ENCODE measurements around the gene CLDN20.

CLDN20 gene

DNA sequence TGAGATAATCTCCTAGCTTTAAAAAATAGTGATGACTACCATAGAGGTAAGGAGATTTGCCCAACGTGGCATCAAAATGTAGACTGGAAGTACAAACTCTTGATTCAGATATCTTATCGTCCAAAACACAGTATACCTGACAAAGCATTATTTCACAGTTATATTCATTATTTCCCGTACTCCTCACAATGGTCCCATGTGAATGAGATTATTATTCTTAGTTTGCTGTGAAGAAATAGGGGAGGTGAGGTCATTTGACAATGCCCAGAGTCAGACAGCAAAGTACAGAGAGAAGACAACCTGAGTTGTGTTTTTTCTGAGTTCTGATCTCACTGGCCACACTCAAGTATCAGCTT lies 51.7 kb downstream of the CLDN20 start:
- TF ChIP-seq, protein P1, sequence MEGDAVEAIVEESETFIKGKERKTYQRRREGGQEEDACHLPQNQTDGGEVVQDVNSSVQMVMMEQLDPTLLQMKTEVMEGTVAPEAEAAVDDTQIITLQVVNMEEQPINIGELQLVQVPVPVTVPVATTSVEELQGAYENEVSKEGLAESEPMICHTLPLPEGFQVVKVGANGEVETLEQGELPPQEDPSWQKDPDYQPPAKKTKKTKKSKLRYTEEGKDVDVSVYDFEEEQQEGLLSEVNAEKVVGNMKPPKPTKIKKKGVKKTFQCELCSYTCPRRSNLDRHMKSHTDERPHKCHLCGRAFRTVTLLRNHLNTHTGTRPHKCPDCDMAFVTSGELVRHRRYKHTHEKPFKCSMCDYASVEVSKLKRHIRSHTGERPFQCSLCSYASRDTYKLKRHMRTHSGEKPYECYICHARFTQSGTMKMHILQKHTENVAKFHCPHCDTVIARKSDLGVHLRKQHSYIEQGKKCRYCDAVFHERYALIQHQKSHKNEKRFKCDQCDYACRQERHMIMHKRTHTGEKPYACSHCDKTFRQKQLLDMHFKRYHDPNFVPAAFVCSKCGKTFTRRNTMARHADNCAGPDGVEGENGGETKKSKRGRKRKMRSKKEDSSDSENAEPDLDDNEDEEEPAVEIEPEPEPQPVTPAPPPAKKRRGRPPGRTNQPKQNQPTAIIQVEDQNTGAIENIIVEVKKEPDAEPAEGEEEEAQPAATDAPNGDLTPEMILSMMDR (IDR thresholded peaks at IDR 0.05): no peak

DNA sequence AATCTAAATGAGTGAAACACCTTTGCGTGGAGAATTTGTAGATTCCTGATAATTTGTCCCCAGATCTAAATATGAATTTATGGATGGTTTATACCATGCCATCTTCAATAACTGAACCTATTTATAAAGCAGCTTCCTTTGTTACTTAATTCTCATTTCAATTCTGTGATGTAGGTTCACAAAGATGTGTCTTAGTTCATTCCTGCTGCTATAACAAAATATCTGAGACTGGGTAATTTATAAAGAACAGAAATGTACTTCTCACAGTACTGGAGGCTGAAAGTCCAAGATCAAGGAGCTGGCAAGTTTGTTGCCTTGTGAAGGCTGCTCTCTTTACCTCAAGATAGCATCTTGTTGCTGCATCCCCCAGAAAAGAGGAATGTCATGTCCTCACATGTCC lies 52.6 kb downstream of the CLDN20 start:
- TF ChIP-seq, protein P1 (IDR thresholded peaks at IDR 0.05): no peak

DNA sequence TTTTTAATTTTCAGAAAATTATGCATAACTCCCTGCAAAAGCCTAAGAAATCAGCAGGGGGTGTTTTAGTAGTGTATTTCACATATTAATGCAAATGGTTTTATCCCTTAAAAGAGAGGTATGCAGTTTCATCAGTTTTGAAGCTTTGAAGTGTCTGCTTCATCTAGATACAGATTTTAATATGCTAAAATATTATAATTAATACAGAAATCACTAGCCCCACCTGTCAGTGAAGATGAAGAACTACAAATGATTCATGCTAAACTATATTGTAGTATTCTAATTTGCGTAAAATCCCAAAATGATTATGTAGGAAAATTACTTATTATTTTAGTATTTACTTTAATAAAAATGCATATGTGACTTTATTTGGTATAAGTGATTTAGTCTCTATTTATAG lies 53.4 kb downstream of the CLDN20 start:
- TF ChIP-seq, protein P1 (IDR thresholded peaks at IDR 0.05): peak; percentile 33; the same call in 1 of the 2 replicates

DNA sequence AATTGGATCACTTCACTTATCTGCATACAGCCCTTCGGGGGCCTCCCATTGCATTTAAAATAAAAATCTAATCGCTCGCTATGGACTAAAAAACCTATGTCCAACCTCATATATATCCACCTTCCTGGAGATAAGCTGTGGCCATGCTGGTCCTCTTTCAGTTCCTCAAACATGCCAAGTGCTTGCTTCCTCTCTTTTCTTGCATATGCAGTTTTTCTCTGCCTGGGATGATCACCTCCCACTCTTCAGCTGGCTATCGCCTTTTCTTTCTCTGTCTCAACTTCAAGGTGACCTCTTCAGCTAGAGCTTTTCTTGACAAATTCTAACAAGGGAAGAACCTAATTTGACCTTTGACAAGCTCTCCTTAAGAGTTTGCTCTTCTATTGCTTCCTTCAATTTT lies 56.1 kb downstream of the CLDN20 start:
- TF ChIP-seq, protein P1 (IDR thresholded peaks at IDR 0.05): no peak

DNA sequence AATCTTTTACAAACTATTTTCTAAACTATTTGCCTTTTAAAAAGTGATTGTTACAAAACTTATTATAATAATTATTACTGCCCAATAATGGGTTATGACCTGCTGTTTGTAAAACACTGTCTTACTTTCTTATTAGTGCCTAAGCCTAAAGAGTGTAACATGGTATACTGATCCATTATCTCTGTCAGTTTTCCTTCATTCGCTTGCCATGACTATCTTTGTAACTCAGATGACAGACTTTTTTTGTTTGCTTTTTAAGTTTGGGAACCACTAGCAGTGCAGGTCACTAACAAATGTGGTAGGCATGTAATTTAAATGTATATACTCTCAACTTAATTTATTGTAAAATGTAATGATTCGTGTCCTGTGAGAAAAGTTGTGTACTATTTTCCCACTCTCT lies 60.4 kb downstream of the CLDN20 start:
- TF ChIP-seq, protein P1 (IDR thresholded peaks at IDR 0.05): no peak

DNA sequence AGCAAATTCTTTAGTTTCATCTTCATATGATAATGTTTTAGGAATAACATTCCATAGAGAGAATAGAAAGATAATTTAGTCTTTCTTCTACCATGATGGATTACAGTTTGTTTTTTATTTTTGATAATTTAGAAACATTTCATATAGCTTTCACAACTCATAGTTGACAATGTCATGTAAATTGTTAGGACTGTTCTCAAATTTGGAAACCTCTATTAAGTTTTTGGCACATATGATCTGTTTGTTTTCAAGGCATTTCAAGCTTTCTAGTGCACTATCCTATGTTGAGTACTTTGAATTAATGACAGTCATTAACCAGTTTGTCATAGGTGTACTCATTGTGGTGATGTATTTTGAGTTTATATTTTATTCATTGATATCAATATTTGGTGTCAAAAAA lies 61.2 kb downstream of the CLDN20 start:
- TF ChIP-seq, protein P1 (IDR thresholded peaks at IDR 0.05): no peak

DNA sequence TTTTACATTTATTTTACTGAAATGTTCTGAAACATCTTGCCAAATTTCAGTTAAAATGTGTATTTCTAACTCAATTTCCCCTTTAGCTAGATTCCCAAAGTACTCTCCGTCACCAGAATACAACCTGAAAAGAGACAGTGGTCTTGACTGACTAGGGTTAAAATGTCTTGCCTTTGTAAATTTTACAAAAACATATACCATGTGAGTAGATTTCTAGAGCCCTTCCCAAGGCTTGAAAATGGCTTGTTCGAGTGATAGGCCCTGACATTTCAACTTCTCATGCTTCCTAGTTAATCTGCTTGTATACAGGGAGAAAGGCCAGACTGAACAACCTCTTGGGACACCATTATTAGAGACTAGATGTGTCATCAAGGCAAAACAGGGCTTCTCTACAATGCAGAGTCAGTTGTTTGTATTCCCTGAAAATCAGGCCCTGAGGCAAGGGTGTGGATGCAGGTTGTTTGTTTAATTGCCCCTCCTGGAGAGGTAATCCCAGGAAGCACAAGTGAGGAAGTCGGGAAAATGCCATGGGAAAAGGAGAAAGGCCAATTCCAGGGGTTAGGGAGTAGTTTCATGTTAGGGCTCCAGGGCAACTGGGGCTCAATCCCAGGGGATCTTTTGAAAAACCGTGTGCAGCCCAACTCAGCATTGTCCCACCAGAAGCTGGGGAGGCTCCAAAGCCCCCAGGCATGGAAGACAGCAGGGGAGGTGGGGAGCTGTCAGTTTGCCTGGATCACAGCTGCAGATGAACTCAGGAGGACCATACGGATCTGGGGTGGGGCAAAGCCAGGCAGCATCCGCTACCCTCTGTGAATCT lies 62.1 kb downstream of the CLDN20 start:
- TF ChIP-seq, protein P1 (IDR thresholded peaks at IDR 0.05): no peak
